ENCODE measurements around the gene RIPOR3.
"Not testable (repeated sequence)": the region's sequence is repeated elsewhere in the genome, so short reads cannot be mapped to it uniquely, and the experiment has no call there.

The RIPOR3 gene

DNA sequence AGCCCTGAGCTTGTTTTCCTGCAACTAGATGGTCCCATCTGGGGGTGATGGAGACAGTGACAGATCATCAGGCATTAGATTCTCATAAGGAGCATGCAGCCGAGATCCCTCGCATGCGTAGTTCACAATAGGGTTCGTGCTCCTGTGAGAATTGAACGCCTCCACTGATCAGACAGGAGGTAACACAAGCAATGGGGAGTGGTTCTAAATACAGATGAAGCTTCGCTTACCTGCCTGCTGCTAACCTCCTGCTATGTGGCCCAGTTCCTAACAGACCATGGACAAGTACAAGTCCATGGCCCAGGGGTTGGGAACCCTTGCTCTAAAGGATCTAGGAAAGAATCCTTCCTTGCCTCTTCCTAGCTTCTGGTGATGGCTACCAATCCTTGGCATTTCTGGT, 42.7 kb downstream of the RIPOR3 start:
- TF ChIP-seq, protein P1, sequence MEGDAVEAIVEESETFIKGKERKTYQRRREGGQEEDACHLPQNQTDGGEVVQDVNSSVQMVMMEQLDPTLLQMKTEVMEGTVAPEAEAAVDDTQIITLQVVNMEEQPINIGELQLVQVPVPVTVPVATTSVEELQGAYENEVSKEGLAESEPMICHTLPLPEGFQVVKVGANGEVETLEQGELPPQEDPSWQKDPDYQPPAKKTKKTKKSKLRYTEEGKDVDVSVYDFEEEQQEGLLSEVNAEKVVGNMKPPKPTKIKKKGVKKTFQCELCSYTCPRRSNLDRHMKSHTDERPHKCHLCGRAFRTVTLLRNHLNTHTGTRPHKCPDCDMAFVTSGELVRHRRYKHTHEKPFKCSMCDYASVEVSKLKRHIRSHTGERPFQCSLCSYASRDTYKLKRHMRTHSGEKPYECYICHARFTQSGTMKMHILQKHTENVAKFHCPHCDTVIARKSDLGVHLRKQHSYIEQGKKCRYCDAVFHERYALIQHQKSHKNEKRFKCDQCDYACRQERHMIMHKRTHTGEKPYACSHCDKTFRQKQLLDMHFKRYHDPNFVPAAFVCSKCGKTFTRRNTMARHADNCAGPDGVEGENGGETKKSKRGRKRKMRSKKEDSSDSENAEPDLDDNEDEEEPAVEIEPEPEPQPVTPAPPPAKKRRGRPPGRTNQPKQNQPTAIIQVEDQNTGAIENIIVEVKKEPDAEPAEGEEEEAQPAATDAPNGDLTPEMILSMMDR (IDR thresholded peaks at IDR 0.05), result no peak
- H3K9me3 ChIP-seq, result no peaks in the 10 kb centered on the region

DNA sequence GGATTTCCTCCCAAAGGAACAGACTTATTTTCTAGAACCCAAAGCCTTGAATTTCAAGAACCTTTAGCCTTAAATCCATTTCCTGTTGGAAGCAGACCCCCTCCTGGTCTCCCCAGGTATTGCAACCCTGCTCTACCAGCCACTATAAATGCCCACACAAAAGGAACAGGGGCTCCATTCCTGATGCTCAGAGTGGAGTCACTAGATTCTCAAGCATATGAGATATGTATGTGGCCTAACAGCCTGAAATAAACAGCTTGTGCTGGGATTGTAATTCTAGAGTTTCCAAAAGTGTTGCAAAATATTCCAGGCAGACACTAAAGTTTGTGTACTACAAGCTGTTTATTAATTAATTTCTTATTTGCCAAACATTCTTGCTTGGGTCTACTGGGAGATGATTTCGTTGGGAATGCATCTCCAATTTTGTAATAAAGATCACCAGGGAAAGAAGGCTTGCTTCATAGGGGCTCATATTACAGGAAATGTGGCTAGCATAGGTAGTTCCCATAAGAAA, 44.8 kb downstream of the RIPOR3 start:
- H3K4me1 ChIP-seq (ENCODE audit: control insufficient read depth in 1 of 2, insufficient read depth in 1 of 2, low read depth in 1 of 2, low read length in 1 of 2), result peaks cover 0 to 4% of the 10 kb centered on the region in 2 experiments
- no peak overlapping the region for H3K27ac ChIP-seq
- no peaks in the 10 kb centered on the region for H3K36me3 ChIP-seq
- TF ChIP-seq, protein P1 (IDR thresholded peaks at IDR 0.05), result no peak
- H3K4me3 ChIP-seq (ENCODE audit: low read depth in 1 of 2, low read length in 1 of 2), result no peak overlapping the region
- no peaks in the 10 kb centered on the region for H3K27me3 ChIP-seq
- H3K9me3 ChIP-seq, result no peaks in the 10 kb centered on the region

More for the DNA sequence above, 42.7 kb downstream of the RIPOR3 start:
- Histone ChIP-seq H3K27me3 (no peaks in the 10 kb centered on the region), H3K4me1 (ENCODE audit: control insufficient read depth in 1 of 2, insufficient read depth in 1 of 2, low read depth in 1 of 2, low read length in 1 of 2) (peaks cover 0 to 4% of the 10 kb centered on the region in 2 experiments), H3K27ac (no peak overlapping the region), H3K36me3 (no peaks in the 10 kb centered on the region), H3K4me3 (ENCODE audit: low read depth in 1 of 2, low read length in 1 of 2) (no peak overlapping the region)

DNA sequence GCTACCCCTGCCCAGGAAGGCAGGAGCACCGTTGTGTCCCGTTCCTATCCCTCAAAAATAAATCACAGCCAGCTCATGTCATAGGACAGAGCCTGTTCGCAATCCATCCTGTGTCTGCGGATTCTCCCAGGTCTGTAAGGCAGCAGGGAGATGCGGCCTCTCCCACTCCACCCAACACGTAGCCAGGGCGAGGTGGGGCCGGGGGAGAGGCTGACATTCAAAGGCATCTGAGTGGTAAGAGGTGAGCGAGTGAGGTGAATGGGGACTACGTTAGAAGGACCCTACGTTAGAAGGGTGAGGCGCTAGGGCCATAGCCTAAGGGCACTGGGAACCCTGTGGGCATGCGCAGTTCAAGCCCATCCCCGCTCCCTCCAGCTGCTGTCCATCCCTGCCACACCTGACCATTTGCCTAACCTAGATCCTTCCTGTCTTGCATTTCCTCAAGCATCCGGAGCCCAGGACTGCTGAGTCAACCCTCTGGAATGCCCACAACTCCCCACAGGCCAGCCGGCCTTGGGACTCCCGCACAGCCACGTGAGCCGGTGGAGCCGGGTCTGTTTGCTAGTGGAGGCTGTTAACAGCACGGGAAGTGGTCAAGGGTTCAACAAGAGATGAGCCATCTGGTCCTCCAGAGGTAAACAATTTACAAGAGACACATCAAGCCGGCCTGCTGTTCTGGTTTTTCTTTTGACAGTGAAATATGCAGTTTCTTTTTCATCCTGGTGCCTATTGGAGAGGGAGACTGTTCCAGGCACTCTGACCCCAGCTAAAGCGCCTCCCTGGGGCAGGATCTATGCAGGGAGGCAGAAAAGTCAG, 45.9 kb downstream of the RIPOR3 start:
- TF ChIP-seq, protein P1 (IDR thresholded peaks at IDR 0.05), result no peak
- Histone ChIP-seq H3K9me3 (no peaks in the 10 kb centered on the region), H3K27ac (no peak overlapping the region), H3K4me3 (ENCODE audit: low read depth in 1 of 2, low read length in 1 of 2) (no peak overlapping the region), H3K27me3 (no peaks in the 10 kb centered on the region), H3K36me3 (no peaks in the 10 kb centered on the region), H3K4me1 (ENCODE audit: control insufficient read depth in 1 of 2, insufficient read depth in 1 of 2, low read depth in 1 of 2, low read length in 1 of 2) (peaks cover 0 to 4% of the 10 kb centered on the region in 2 experiments)

DNA sequence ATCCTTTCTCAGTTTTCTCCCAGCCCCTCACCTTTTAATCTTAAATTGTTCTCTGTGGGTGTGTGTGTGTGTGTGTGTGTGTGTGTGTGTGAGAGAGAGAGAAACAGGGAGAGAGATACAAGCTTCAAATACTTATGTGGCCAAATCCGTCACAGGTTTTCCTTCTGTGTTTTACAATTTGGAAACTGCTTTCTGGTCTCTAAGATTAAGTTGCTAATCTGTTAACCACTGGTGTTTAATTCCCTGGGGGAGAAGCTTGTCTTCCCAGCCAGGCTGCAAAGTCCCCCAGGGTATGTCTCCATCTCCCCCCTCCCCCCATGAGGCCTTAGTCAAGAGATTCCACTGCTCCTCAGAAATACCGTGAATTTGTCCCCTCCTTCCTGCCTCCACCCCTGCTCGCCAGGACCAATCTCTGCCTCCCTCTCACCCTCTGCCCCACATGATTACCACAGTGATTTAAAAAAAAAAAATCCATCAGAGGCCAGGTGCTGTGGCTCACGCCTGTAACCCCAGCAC, 49.0 kb downstream of the RIPOR3 start:
- no peaks in the 10 kb centered on the region for H3K9me3 ChIP-seq
- H3K36me3 ChIP-seq, result no peaks in the 10 kb centered on the region
- H3K4me3 ChIP-seq (ENCODE audit: low read depth in 1 of 2, low read length in 1 of 2), result no peak overlapping the region
- no peaks in the 10 kb centered on the region for H3K27me3 ChIP-seq
- H3K27ac ChIP-seq, result no peak overlapping the region
- TF ChIP-seq, protein P1 (IDR thresholded peaks at IDR 0.05), result no peak
- peaks cover 0 to 4% of the 10 kb centered on the region in 2 experiments for H3K4me1 ChIP-seq (ENCODE audit: control insufficient read depth in 1 of 2, insufficient read depth in 1 of 2, low read depth in 1 of 2, low read length in 1 of 2)

DNA sequence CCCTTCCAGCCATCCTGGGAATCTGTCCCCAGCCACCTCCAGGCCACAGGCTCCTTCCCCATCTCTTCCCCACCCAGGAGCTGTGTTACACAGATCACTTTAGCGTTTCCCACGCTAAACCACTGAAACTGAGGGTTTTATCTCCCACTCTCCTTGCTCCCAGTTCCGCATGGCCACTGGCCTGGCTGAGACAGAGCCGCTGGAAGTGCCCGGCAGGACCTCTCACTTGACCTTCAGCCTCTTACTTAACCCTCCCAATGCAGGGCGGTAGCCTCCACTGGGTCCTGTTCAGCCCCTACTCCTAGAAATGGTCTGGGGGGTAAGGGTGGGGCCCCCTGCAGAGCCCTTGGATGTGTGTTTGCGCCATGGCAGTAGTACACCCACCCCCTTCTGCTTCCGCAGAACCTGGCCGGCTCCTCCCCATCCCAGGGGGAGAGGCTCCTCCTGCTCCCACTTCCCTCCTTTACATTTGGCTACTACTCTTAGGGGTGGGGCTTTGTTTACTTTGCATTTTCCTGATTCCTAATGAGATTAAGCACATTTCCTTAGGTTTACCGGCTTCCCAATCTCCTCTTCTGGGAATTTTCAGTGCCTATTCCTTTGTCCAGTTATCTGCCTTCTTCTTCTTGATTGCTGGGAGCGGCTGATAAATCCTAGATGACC, 49.6 kb downstream of the RIPOR3 start:
- H3K4me1 ChIP-seq (ENCODE audit: control insufficient read depth in 1 of 2, insufficient read depth in 1 of 2, low read depth in 1 of 2, low read length in 1 of 2); H3K9me3 ChIP-seq; H3K27me3 ChIP-seq; H3K27ac ChIP-seq; H3K4me3 ChIP-seq (ENCODE audit: low read depth in 1 of 2, low read length in 1 of 2); H3K36me3 ChIP-seq: not testable (repeated sequence)

DNA sequence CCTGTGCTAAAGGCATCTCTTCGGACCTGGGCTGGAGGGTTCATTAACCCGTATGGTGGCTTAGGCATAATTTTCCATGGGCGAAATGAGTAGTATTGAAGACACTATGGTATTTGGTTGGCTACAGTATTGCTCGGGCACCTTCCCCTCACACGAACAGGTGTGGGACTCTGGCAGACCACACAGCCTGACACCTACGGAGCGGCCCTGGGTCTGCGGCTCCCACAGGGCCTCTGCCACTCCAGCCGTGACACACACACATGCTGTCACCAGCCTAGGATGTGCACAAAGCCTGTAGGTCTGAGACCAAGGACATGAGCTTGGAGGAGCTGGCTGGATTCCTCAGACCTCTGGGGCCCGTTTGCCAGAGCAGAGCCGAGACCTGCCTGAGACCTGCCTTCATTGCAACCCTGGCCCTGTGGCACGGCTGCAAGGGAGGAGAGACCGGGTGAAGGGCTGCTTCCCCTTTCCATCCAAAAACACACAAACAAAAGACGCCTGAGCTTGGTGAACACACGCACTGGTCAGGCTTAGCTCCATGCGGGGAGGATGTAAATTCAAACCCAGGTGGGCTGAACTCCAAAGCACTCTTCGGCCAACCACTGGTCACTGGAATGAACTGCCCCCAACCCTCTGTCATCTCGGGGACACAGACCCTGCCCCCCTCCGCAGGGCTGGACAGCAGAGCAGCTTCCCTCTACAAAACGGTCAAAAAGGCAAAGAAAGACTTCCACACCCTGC, 51.2 kb downstream of the RIPOR3 start:
- not testable (repeated sequence) for H3K27me3 ChIP-seq; H3K36me3 ChIP-seq; H3K9me3 ChIP-seq; H3K4me3 ChIP-seq (ENCODE audit: low read depth in 1 of 2, low read length in 1 of 2)
- Histone ChIP-seq H3K4me1 (ENCODE audit: control insufficient read depth in 1 of 2, insufficient read depth in 1 of 2, low read depth in 1 of 2, low read length in 1 of 2) (peaks cover 7 to 15% of the 10 kb centered on the region in 2 experiments), H3K27ac (peak overlapping the region; percentile 38)

DNA sequence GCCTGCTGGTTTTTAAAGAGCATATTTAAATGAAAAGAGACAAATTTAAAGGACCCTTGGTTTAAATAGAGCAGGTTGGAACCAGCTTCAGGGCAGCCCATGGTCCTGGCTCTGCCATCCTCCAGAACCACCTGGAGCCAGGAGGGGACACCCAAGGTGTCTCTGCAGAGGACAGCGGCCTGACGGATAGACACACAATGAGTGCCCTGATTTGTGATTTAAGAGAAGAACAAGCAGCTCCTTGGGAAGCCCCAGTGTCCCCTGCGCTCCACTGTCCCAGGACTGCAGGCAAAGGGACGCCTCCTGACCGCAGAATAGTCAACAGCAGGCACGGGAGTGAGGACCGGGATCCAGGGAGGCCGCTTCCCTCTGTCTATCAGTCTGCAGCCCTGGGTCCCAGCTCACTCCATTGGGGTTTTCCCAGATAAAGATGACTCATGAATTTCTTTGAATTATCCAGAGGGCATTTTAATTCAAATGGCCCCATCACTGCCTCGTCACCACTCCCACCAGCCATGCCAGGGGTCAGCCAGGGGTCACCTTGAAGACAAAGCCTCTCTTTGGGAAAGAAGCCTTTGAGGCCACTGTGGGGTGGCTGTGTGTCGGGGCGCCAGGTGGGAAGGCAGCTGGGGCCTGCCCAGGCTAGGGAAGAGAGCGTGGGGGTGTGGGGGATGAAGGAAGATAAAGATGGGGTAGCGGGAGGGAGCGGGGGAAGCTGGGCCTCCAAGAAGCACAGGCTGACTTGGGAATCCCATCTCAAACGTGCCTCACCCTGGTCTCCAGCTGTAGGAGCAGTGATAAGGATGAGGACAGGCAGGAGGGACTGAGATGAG, 53.1 kb downstream of the RIPOR3 start:
- not testable (repeated sequence) for H3K36me3 ChIP-seq; H3K9me3 ChIP-seq; H3K4me3 ChIP-seq (ENCODE audit: low read depth in 1 of 2, low read length in 1 of 2); H3K27ac ChIP-seq; H3K27me3 ChIP-seq
- H3K4me1 ChIP-seq (ENCODE audit: control insufficient read depth in 1 of 2, insufficient read depth in 1 of 2, low read depth in 1 of 2, low read length in 1 of 2), result peaks cover 7 to 15% of the 10 kb centered on the region in 2 experiments
